ENCODE results near the gene CD164L2.
A peak's percentile ranks its signal among the peaks of the same experiment; 100 is the strongest.
"Not testable (repeated sequence)": the region's sequence is repeated elsewhere in the genome, so short reads cannot be mapped to it uniquely, and the experiment has no call there.

CD164L2 gene

GRCh38 chr1:27391511-27392095 lies 8.5 kb upstream of the CD164L2 start:
- Histone ChIP-seq H3K36me3 (ENCODE audit: control insufficient read depth, insufficient read depth, low read length) (no peaks in the 10 kb centered on the region), H2BK15ac (replicated peaks; ENCODE audit: low read depth) (no peak overlapping the region), H3K23ac (ENCODE audit: low read length) (no peak overlapping the region), H4K8ac (ENCODE audit: low read depth, low read length) (no peak overlapping the region), H3K18ac (ENCODE audit: low read length) (no peak overlapping the region), H2AK5ac (ENCODE audit: low read length) (no peak overlapping the region), H3K27ac (ENCODE audit: low read depth, low read length) (no peak overlapping the region), H3K4me2 (ENCODE audit: low read length) (peak overlapping the region; percentile 82), H3K9ac (ENCODE audit: low read length) (peak overlapping the region; percentile 59), H3K56ac (ENCODE audit: low read length) (peak overlapping the region; percentile 88), H3K4me1 (ENCODE audit: control insufficient read depth, low read depth, low read length) (peaks cover 2% of the 10 kb centered on the region), H3K4ac (ENCODE audit: low read depth, low read length) (no peak overlapping the region), H3K79me2 (ENCODE audit: control insufficient read depth, insufficient read depth, low read length) (no peaks in the 10 kb centered on the region), H3K79me1 (ENCODE audit: low read length) (peaks cover 4% of the 10 kb centered on the region), H3K4me3 (ENCODE audit: low read length) (peak overlapping the region; percentile 30), H2BK5ac (ENCODE audit: low read length) (no peak overlapping the region), H3K27me3 (ENCODE audit: insufficient read depth, low read length, poor library complexity) (no peaks in the 10 kb centered on the region), H4K5ac (ENCODE audit: low read length) (no peak overlapping the region), H2BK120ac (ENCODE audit: low read depth, low read length) (no peak overlapping the region)
- peak; percentile 82 for DNase-seq
- WGBS (ENCODE audit: extremely low coverage, insufficient coverage, low lambda C conversion rate), result no CpG with 5 or more reads among the region's 13 CpGs

GRCh38 chr1:27388337-27389005 lies 5.3 kb upstream of the CD164L2 start:
- H4K8ac ChIP-seq (ENCODE audit: low read depth, low read length), result no peak overlapping the region
- no peaks in the 10 kb centered on the region for H3K36me3 ChIP-seq (ENCODE audit: control insufficient read depth, insufficient read depth, low read length)
- no peak overlapping the region for H4K5ac ChIP-seq (ENCODE audit: low read length)
- H3K79me2 ChIP-seq (ENCODE audit: control insufficient read depth, insufficient read depth, low read length), result no peaks in the 10 kb centered on the region
- peaks cover 4% of the 10 kb centered on the region for H3K79me1 ChIP-seq (ENCODE audit: low read length)
- H2AK5ac ChIP-seq (ENCODE audit: low read length), result no peak overlapping the region
- no peak overlapping the region for H3K9ac ChIP-seq (ENCODE audit: low read length)
- no peak overlapping the region for H2BK15ac ChIP-seq (replicated peaks; ENCODE audit: low read depth)
- peak; percentile 82 for DNase-seq
- no peak overlapping the region for H3K4ac ChIP-seq (ENCODE audit: low read depth, low read length)
- WGBS (ENCODE audit: extremely low coverage, insufficient coverage, low lambda C conversion rate), result no CpG with 5 or more reads among the region's 5 CpGs
- H3K27me3 ChIP-seq (ENCODE audit: insufficient read depth, low read length, poor library complexity), result no peaks in the 10 kb centered on the region
- H3K27ac ChIP-seq (ENCODE audit: low read depth, low read length), result no peak overlapping the region
- H3K4me2 ChIP-seq (ENCODE audit: low read length), result no peak overlapping the region
- H2BK120ac ChIP-seq (ENCODE audit: low read depth, low read length), result no peak overlapping the region
- no peak overlapping the region for H3K18ac ChIP-seq (ENCODE audit: low read length)
- H2BK5ac ChIP-seq (ENCODE audit: low read length), result no peak overlapping the region
- H3K23ac ChIP-seq (ENCODE audit: low read length), result no peak overlapping the region
- peaks cover 2% of the 10 kb centered on the region for H3K4me1 ChIP-seq (ENCODE audit: control insufficient read depth, low read depth, low read length)
- peak overlapping the region; percentile 19 for H3K56ac ChIP-seq (ENCODE audit: low read length)
- no peak overlapping the region for H3K4me3 ChIP-seq (ENCODE audit: low read length)

GRCh38 chr1:27384797-27385196 lies 1.7 kb upstream of the CD164L2 start:
- not testable (repeated sequence) for H3K79me1 ChIP-seq (ENCODE audit: low read length); H3K27ac ChIP-seq (ENCODE audit: low read depth, low read length); DNase-seq; H3K4me1 ChIP-seq (ENCODE audit: control insufficient read depth, low read depth, low read length); H4K5ac ChIP-seq (ENCODE audit: low read length); H2BK15ac ChIP-seq (replicated peaks; ENCODE audit: low read depth); H3K4me2 ChIP-seq (ENCODE audit: low read length); H3K36me3 ChIP-seq (ENCODE audit: control insufficient read depth, insufficient read depth, low read length); H3K4me3 ChIP-seq (ENCODE audit: low read length); H3K18ac ChIP-seq (ENCODE audit: low read length); H4K8ac ChIP-seq (ENCODE audit: low read depth, low read length); H3K9ac ChIP-seq (ENCODE audit: low read length); H3K79me2 ChIP-seq (ENCODE audit: control insufficient read depth, insufficient read depth, low read length); H3K27me3 ChIP-seq (ENCODE audit: insufficient read depth, low read length, poor library complexity); H3K4ac ChIP-seq (ENCODE audit: low read depth, low read length); H2AK5ac ChIP-seq (ENCODE audit: low read length); H3K56ac ChIP-seq (ENCODE audit: low read length); H3K23ac ChIP-seq (ENCODE audit: low read length); H2BK120ac ChIP-seq (ENCODE audit: low read depth, low read length); H2BK5ac ChIP-seq (ENCODE audit: low read length)
- no CpG with 5 or more reads among the region's 3 CpGs for WGBS (ENCODE audit: extremely low coverage, insufficient coverage, low lambda C conversion rate)

- Histone ChIP-seq H3K4me2 (ENCODE audit: low read length) (no peak overlapping the region), H3K79me1 (ENCODE audit: low read length) (no peaks in the 10 kb centered on the region), H3K79me2 (ENCODE audit: control insufficient read depth, insufficient read depth, low read length) (no peaks in the 10 kb centered on the region), H3K4me3 (ENCODE audit: low read length) (no peak overlapping the region), H3K4me1 (ENCODE audit: control insufficient read depth, low read depth, low read length) (no peaks in the 10 kb centered on the region), H3K36me3 (ENCODE audit: control insufficient read depth, insufficient read depth, low read length) (no peaks in the 10 kb centered on the region), H2BK5ac (ENCODE audit: low read length) (no peak overlapping the region), H3K56ac (ENCODE audit: low read length) (no peak overlapping the region), H3K18ac (ENCODE audit: low read length) (no peak overlapping the region), H2BK120ac (ENCODE audit: low read depth, low read length) (no peak overlapping the region), H3K9ac (ENCODE audit: low read length) (no peak overlapping the region), H3K23ac (ENCODE audit: low read length) (no peak overlapping the region), H4K5ac (ENCODE audit: low read length) (no peak overlapping the region), H3K4ac (ENCODE audit: low read depth, low read length) (no peak overlapping the region), H2AK5ac (ENCODE audit: low read length) (no peak overlapping the region), H3K27ac (ENCODE audit: low read depth, low read length) (no peak overlapping the region), H4K8ac (ENCODE audit: low read depth, low read length) (no peak overlapping the region), H3K27me3 (ENCODE audit: insufficient read depth, low read length, poor library complexity) (no peaks in the 10 kb centered on the region), H2BK15ac (replicated peaks; ENCODE audit: low read depth) (no peak overlapping the region)
- no peak for DNase-seq
- WGBS (ENCODE audit: extremely low coverage, insufficient coverage, low lambda C conversion rate), result no CpG with 5 or more reads among the region's 13 CpGs
Measured at GRCh38 chr1:27383661-27384060, 528 bp upstream of the CD164L2 start.

DNA sequence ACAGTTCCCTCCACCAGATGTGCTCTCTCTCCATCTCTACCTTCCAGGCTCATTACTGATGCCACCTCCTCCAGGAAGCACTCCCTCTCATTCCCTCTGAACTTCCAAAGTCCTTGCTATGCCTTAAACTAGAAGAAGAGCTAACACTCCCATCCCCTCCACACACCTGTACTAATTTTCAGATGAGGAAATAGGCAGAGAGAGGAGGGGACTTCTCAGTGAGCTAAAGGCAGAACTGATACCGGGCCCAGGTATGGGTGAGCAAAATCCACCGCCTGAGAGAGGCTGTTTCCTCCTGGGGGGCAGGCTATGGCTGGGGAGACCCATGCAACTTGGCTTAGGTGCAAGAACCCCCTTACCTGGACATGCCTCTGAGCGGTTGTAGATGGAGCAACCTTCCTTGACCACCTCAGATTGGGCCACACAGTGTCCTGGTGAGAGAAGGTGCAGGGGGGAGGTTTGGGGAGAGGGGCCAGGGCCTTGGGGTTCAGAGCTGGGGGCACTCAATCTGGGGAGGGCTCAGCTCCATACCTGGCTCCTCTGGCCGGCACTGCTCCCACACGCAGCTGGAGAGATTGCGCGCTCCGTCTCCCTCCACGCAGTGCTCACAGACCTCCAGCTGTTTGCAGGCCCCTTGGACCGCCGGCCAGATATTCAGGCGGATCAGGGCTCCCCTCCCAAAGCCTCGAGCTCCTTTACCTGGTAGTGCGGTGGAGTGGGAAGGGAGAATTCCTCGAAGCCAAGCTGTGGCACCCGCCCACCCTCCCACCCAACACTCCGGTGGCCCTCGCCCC lies 967 bp downstream of the CD164L2 start:
- no peak overlapping the region for H3K4ac ChIP-seq (ENCODE audit: low read depth, low read length)
- no peak overlapping the region for H4K8ac ChIP-seq (ENCODE audit: low read depth, low read length)
- H2BK5ac ChIP-seq (ENCODE audit: low read length), result no peak overlapping the region
- no peaks in the 10 kb centered on the region for H3K4me1 ChIP-seq (ENCODE audit: control insufficient read depth, low read depth, low read length)
- H3K79me1 ChIP-seq (ENCODE audit: low read length), result no peaks in the 10 kb centered on the region
- H3K9ac ChIP-seq (ENCODE audit: low read length), result no peak overlapping the region
- no peak overlapping the region for H2BK120ac ChIP-seq (ENCODE audit: low read depth, low read length)
- H3K79me2 ChIP-seq (ENCODE audit: control insufficient read depth, insufficient read depth, low read length), result no peaks in the 10 kb centered on the region
- no peak overlapping the region for H4K5ac ChIP-seq (ENCODE audit: low read length)
- H3K56ac ChIP-seq (ENCODE audit: low read length), result no peak overlapping the region
- H2AK5ac ChIP-seq (ENCODE audit: low read length), result no peak overlapping the region
- no CpG with 5 or more reads among the region's 18 CpGs for WGBS (ENCODE audit: extremely low coverage, insufficient coverage, low lambda C conversion rate)
- no peak overlapping the region for H3K4me2 ChIP-seq (ENCODE audit: low read length)
- no peak overlapping the region for H3K23ac ChIP-seq (ENCODE audit: low read length)
- H3K18ac ChIP-seq (ENCODE audit: low read length), result no peak overlapping the region
- H3K27me3 ChIP-seq (ENCODE audit: insufficient read depth, low read length, poor library complexity), result no peaks in the 10 kb centered on the region
- H2BK15ac ChIP-seq (replicated peaks; ENCODE audit: low read depth), result no peak overlapping the region
- DNase-seq, result no peak
- H3K4me3 ChIP-seq (ENCODE audit: low read length), result no peak overlapping the region
- no peak overlapping the region for H3K27ac ChIP-seq (ENCODE audit: low read depth, low read length)
- H3K36me3 ChIP-seq (ENCODE audit: control insufficient read depth, insufficient read depth, low read length), result no peaks in the 10 kb centered on the region

Data from mesendoderm (in vitro differentiated cells).